HG03060 (cell line): Measurements from ENCODE around the gene CADM1.

Source experiments
- ATAC-seq: cut with Tn5 transposase; IDR thresholded peaks from one replicate; pipeline ENCODE4 v1.9.1; 2021; ENCODE audit warnings: low read depth, moderate number of reproducible peaks; ENCODE audit not compliant: unreplicated experiment

CADM1 gene

GRCh38 chr11:115221461-115222069, 282.6 kb downstream of the CADM1 start:
- ATAC-seq = no peak

- ATAC-seq = no peak
Measured at GRCh38 chr11:115220911-115221310, 283.3 kb downstream of the CADM1 start.

- ATAC-seq = no peak
Measured at GRCh38 chr11:115220423-115220822, 283.8 kb downstream of the CADM1 start.

- ATAC-seq = no peak
Measured at GRCh38 chr11:115219376-115219775, 284.8 kb downstream of the CADM1 start.

- ATAC-seq = no peak
Measured at GRCh38 chr11:115217726-115218311, 286.4 kb downstream of the CADM1 start.

GRCh38 chr11:115215694-115216617, 288.3 kb downstream of the CADM1 start:
- ATAC-seq = no peak

- ATAC-seq = no peak
Measured at GRCh38 chr11:115214644-115215234, 289.5 kb downstream of the CADM1 start.

- no peak for ATAC-seq
Measured at GRCh38 chr11:115213007-115213406, 291.2 kb downstream of the CADM1 start.

GRCh38 chr11:115208808-115209259, 295.4 kb downstream of the CADM1 start:
- no peak for ATAC-seq

- no peak for ATAC-seq
Measured at GRCh38 chr11:115207916-115208315, 296.3 kb downstream of the CADM1 start.

GRCh38 chr11:115207166-115207591, 297.0 kb downstream of the CADM1 start:
- ATAC-seq = no peak

GRCh38 chr11:115206365-115207022, 297.7 kb downstream of the CADM1 start:
- no peak for ATAC-seq

GRCh38 chr11:115202900-115203552, 301.2 kb downstream of the CADM1 start:
- ATAC-seq = no peak

- ATAC-seq = no peak
Measured at GRCh38 chr11:115202074-115202473, 302.1 kb downstream of the CADM1 start.

- ATAC-seq = no peak
Measured at GRCh38 chr11:115201111-115201792, 303.0 kb downstream of the CADM1 start.

GRCh38 chr11:115199481-115200069, 304.6 kb downstream of the CADM1 start:
- ATAC-seq = no peak

- no peak for ATAC-seq
Measured at GRCh38 chr11:115198321-115198741, 305.9 kb downstream of the CADM1 start.

- no peak for ATAC-seq
Measured at GRCh38 chr11:115197433-115197832, 306.8 kb downstream of the CADM1 start.

- ATAC-seq = no peak
Measured at GRCh38 chr11:115197031-115197430, 307.2 kb downstream of the CADM1 start.
